ENCODE results near the gene C5orf63.

Gene C5orf63

DNA sequence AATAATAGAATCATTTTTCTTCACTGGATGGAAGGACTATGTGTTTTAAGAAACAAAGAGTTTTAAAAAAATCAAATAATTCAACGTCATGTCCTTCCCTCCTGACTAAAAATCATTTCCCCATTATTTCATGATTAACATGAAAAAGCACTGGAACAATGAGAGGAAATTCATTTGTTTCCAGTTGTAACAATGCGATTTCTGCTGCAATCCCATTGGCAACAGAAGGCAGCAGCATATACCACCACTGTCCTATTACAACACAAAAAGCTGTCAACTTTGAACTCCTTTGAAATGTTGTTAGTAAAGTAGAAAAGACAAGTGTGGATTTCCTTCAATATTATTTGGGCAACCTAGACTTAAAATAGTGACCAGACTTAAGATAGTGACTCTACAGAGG is 3.1 kb downstream of the C5orf63 start:
- no peak overlapping the region for H3K27ac ChIP-seq
- TF ChIP-seq, protein P1, sequence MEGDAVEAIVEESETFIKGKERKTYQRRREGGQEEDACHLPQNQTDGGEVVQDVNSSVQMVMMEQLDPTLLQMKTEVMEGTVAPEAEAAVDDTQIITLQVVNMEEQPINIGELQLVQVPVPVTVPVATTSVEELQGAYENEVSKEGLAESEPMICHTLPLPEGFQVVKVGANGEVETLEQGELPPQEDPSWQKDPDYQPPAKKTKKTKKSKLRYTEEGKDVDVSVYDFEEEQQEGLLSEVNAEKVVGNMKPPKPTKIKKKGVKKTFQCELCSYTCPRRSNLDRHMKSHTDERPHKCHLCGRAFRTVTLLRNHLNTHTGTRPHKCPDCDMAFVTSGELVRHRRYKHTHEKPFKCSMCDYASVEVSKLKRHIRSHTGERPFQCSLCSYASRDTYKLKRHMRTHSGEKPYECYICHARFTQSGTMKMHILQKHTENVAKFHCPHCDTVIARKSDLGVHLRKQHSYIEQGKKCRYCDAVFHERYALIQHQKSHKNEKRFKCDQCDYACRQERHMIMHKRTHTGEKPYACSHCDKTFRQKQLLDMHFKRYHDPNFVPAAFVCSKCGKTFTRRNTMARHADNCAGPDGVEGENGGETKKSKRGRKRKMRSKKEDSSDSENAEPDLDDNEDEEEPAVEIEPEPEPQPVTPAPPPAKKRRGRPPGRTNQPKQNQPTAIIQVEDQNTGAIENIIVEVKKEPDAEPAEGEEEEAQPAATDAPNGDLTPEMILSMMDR (conservative IDR thresholded peaks at IDR 0.05), result no peak
- no peak for TF ChIP-seq ZFX (IDR thresholded peaks at IDR 0.05)

- H3K27ac ChIP-seq, result no peak overlapping the region
- TF ChIP-seq, protein P1 (conservative IDR thresholded peaks at IDR 0.05), result no peak
- TF ChIP-seq ZFX (IDR thresholded peaks at IDR 0.05), result no peak
Measured at GRCh38 chr5:127068493-127069214, 4.6 kb downstream of the C5orf63 start.

DNA sequence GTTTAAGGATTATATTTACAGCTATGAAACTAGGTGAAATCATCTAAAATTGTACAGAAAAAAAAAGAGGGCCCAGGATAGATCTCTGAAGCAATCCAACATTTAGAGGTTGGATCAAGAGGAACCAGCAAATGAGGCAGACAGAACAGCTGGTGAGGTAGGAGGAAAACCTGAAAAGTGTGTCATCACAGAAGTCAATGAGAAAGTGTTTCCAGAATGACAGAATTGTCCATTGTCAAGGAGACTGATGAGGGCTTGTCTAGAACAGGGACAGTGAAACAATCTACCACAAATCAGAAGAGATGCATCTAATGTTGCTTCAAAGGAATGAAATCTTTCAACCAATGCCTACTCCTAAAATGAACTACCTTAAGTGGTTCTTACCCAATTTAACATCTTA is 6.6 kb downstream of the C5orf63 start:
- H3K27ac ChIP-seq, result no peak overlapping the region
- TF ChIP-seq ZFX (IDR thresholded peaks at IDR 0.05), result no peak
- TF ChIP-seq, protein P1 (conservative IDR thresholded peaks at IDR 0.05), result no peak

- TF ChIP-seq, protein P1 (conservative IDR thresholded peaks at IDR 0.05), result no peak
- TF ChIP-seq ZFX (IDR thresholded peaks at IDR 0.05), result no peak
Measured at GRCh38 chr5:127064253-127064840, 9.0 kb downstream of the C5orf63 start.

GRCh38 chr5:127063257-127063913 is 9.9 kb downstream of the C5orf63 start:
- TF ChIP-seq, protein P1 (conservative IDR thresholded peaks at IDR 0.05), result no peak
- no peak for TF ChIP-seq ZFX (IDR thresholded peaks at IDR 0.05)
- H3K27ac ChIP-seq, result no peak overlapping the region

More at GRCh38 chr5:127064253-127064840, 9.0 kb downstream of the C5orf63 start:
- no peak overlapping the region for H3K27ac ChIP-seq

- no peak for TF ChIP-seq ZFX (IDR thresholded peaks at IDR 0.05)
- TF ChIP-seq, protein P1 (conservative IDR thresholded peaks at IDR 0.05), result no peak
- H3K27ac ChIP-seq, result no peak overlapping the region
Measured at GRCh38 chr5:127061956-127062355, 11.3 kb downstream of the C5orf63 start.

- TF ChIP-seq ZFX (IDR thresholded peaks at IDR 0.05), result no peak
- TF ChIP-seq, protein P1 (conservative IDR thresholded peaks at IDR 0.05), result no peak
- no peak overlapping the region for H3K27ac ChIP-seq
Measured at GRCh38 chr5:127061537-127061936, 11.8 kb downstream of the C5orf63 start.
